Ovary (tissue), 3 donors: Measurements from ENCODE around the gene CERK.

Source experiments
- POLR2A ChIP-seq: fragments of 450-650 bp; IDR thresholded peaks from one replicate; pipeline ENCODE4 v1.6.1; 2017; ENCODE audit warnings: antibody characterized with exemption, mild to moderate bottlenecking, moderate library complexity
- TF ChIP-seq, protein P1 (sequence below), 3 donors: fragments of 450-650 bp in 2 of 3; fragments of 200-600 bp in 1 of 3; IDR thresholded peaks; one replicate each; pipeline versions ENCODE4 v1.5.1 to v1.8.0; 2016 to 2022; ENCODE audit warnings: antibody characterized with exemption in 3 of 3, mild to moderate bottlenecking in 1 of 3
- donor health status: DM: no; HTN: no; CAD: no.

DNA sequence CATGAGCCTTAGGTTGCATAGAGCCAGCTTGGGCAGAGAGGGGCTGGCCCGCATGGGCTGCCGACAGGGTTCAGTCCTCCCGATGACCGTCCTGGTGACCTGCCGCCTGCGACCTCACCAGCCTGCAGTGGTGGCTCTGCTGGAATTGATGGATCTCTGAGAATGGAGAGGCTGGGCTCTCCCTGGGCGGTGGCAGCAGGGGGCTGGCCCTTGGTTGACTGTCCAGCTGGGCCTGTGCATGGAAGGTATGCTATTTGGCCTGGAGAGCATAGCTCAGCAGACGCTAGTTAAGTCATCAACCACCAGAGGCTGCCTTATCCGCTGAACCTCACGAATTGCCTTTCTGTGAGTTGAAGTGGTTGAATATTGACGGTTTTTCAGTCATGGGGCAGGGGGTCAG lies 98.2 kb downstream of the CERK start:
- TF ChIP-seq, protein P1, sequence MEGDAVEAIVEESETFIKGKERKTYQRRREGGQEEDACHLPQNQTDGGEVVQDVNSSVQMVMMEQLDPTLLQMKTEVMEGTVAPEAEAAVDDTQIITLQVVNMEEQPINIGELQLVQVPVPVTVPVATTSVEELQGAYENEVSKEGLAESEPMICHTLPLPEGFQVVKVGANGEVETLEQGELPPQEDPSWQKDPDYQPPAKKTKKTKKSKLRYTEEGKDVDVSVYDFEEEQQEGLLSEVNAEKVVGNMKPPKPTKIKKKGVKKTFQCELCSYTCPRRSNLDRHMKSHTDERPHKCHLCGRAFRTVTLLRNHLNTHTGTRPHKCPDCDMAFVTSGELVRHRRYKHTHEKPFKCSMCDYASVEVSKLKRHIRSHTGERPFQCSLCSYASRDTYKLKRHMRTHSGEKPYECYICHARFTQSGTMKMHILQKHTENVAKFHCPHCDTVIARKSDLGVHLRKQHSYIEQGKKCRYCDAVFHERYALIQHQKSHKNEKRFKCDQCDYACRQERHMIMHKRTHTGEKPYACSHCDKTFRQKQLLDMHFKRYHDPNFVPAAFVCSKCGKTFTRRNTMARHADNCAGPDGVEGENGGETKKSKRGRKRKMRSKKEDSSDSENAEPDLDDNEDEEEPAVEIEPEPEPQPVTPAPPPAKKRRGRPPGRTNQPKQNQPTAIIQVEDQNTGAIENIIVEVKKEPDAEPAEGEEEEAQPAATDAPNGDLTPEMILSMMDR (IDR thresholded peaks at IDR 0.05): no peak
- no peak for TF ChIP-seq POLR2A
